Measurements from ENCODE around the gene VAV2.

GRCh38 chr9:134039386-134040175 is 47.5 kb upstream of the VAV2 start:
- TF ChIP-seq CTCF (IDR thresholded peaks at IDR 0.05) (no peak), POLR2A (IDR thresholded peaks at IDR 0.05) (no peak)

All from uterus (tissue), 2 donors.